DOHH2 (cell line): ENCODE data around the gene TMEM229B.

Experiments used
- H3F3A ChIP-seq: fragments of 200-600 bp; sonication (generic), shearing (Covaris generic); 2 replicates; pipeline ENCODE4 v1.6.0; 2016; ENCODE audit warnings: antibody characterized with exemption, mild to moderate bottlenecking; ENCODE audit not compliant: control insufficient read depth, insufficient read depth
- H3K27ac ChIP-seq: fragments of 200-600 bp; sonication (generic); 2 replicates; pipeline ENCODE4 v1.5.1; 2014; ENCODE audit warnings: low read depth, mild to moderate bottlenecking, low read length, moderate library complexity
- H3K27me3 ChIP-seq: fragments of 200-600 bp; sonication (generic); 2 replicates; pipeline ENCODE4 v1.6.1; 2014; ENCODE audit warnings: mild to moderate bottlenecking, low read length, mixed read lengths; ENCODE audit not compliant: control insufficient read depth
- H3K36me3 ChIP-seq: fragments of 200-600 bp; sonication (generic); 2 replicates; pipeline ENCODE4 v1.6.1; 2014; ENCODE audit warnings: mild to moderate bottlenecking, low read length, moderate library complexity, mixed read lengths; ENCODE audit not compliant: control insufficient read depth
- H3K4me1 ChIP-seq: fragments of 200-600 bp; sonication (generic); 2 replicates; pipeline ENCODE4 v1.6.1; 2014; ENCODE audit warnings: mild to moderate bottlenecking, low read length, mixed read lengths; ENCODE audit not compliant: control insufficient read depth
- H3K4me2 ChIP-seq: fragments of 200-600 bp; sonication (generic); 2 replicates; pipeline ENCODE4 v1.6.0; 2014; ENCODE audit warnings: mild to moderate bottlenecking, low read length, moderate library complexity
- H3K4me3 ChIP-seq: fragments of 200-600 bp; sonication (generic); 2 replicates; pipeline ENCODE4 v1.5.1; 2014; ENCODE audit warnings: mild to moderate bottlenecking, low read length, mixed read lengths
- H3K79me2 ChIP-seq: fragments of 200-600 bp; sonication (generic); 2 replicates; pipeline ENCODE4 v1.6.1; 2014; ENCODE audit warnings: mild to moderate bottlenecking, low read length, mixed read lengths; ENCODE audit not compliant: control insufficient read depth
- H3K9me2 ChIP-seq: fragments of 200-600 bp; sonication (generic); replicated peaks from 2 replicates; pipeline ENCODE4 v1.6.1; 2014; ENCODE audit warnings: mild to moderate bottlenecking, low read length, mixed read lengths; ENCODE audit not compliant: control insufficient read depth
- H3K9me3 ChIP-seq: fragments of 200-600 bp; sonication (generic); 2 replicates; pipeline ENCODE4 v1.6.1; 2014; ENCODE audit warnings: antibody characterized with exemption, low read length, mixed read lengths; ENCODE audit not compliant: control insufficient read depth, insufficient read depth
- H4K20me1 ChIP-seq: fragments of 200-600 bp; sonication (generic); 2 replicates; pipeline ENCODE4 v1.6.0; 2014; ENCODE audit warnings: low read depth, mild to moderate bottlenecking, antibody characterized with exemption, low read length, moderate library complexity; ENCODE audit not compliant: control insufficient read depth, insufficient read depth
- EZH2phosphoT487 ChIP-seq: fragments of 200-600 bp; sonication (generic); IDR thresholded peaks from 2 replicates; pipeline ENCODE4 v1.6.1; 2017; ENCODE audit warnings: borderline replicate concordance, mild to moderate bottlenecking, antibody characterized with exemption, low read length, moderate library complexity, mixed read lengths
- TF ChIP-seq, protein P1 (sequence below): fragments of 200-600 bp; sonication (generic); IDR thresholded peaks from one replicate; pipeline ENCODE4 v1.5.1; 2014; ENCODE audit warnings: antibody characterized with exemption, mild to moderate bottlenecking, low read depth, low read length; ENCODE audit not compliant: poor library complexity, severe bottlenecking

TMEM229B gene

DNA sequence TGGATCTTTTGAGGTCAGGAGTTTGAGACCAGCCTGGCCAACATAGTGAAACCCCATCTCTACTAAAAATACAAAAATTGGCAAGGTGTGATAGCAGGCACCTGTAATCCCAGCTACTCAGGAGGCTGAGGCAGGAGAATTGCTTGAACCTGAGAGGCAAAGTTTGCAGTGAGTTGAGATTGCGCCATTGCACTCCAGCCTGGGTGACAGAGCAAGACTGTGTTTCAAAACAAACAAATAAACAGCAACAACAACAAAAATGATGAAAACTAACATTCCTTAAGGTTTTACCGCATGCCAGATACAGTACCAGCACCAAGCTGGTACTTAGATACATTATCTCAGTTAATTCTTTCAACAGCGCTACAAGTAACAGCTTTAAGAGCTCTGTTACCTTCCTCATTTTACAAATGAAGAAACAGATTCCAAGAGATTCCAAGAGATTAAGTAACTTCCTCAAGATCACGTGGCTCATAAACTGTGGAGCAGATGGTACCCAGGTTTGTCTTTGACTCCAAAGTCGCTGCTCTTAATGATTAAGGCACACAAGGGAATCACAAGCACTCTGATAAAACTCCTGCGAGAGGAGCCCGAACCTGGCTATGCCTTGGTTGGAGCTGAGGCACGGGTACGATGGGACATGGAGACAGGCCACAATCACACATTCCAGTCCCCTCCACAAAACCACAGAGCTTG is 58.9 kb downstream of the TMEM229B start:
- H3K27me3 ChIP-seq = peaks cover 21% of the 10 kb centered on the region
- no peak overlapping the region for H3K4me2 ChIP-seq
- no peaks in the 10 kb centered on the region for H3K4me1 ChIP-seq
- no peaks in the 10 kb centered on the region for H3K9me2 ChIP-seq
- H3K79me2 ChIP-seq = no peaks in the 10 kb centered on the region
- H4K20me1 ChIP-seq = no peaks in the 10 kb centered on the region
- no peak for TF ChIP-seq EZH2phosphoT487
- TF ChIP-seq, protein P1, sequence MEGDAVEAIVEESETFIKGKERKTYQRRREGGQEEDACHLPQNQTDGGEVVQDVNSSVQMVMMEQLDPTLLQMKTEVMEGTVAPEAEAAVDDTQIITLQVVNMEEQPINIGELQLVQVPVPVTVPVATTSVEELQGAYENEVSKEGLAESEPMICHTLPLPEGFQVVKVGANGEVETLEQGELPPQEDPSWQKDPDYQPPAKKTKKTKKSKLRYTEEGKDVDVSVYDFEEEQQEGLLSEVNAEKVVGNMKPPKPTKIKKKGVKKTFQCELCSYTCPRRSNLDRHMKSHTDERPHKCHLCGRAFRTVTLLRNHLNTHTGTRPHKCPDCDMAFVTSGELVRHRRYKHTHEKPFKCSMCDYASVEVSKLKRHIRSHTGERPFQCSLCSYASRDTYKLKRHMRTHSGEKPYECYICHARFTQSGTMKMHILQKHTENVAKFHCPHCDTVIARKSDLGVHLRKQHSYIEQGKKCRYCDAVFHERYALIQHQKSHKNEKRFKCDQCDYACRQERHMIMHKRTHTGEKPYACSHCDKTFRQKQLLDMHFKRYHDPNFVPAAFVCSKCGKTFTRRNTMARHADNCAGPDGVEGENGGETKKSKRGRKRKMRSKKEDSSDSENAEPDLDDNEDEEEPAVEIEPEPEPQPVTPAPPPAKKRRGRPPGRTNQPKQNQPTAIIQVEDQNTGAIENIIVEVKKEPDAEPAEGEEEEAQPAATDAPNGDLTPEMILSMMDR = no peak
- H3K9me3 ChIP-seq = no peaks in the 10 kb centered on the region
- no peaks in the 10 kb centered on the region for H3K36me3 ChIP-seq
- no peaks in the 10 kb centered on the region for H3F3A ChIP-seq
- no peak overlapping the region for H3K27ac ChIP-seq
- no peak overlapping the region for H3K4me3 ChIP-seq

- Histone ChIP-seq H3F3A (no peaks in the 10 kb centered on the region), H3K4me3 (no peak overlapping the region), H3K27ac (no peak overlapping the region), H3K4me2 (no peak overlapping the region), H3K79me2 (no peaks in the 10 kb centered on the region), H3K36me3 (no peaks in the 10 kb centered on the region), H3K27me3 (peaks cover 13% of the 10 kb centered on the region; the same call in 1 of the 2 replicates), H3K4me1 (no peaks in the 10 kb centered on the region), H4K20me1 (no peaks in the 10 kb centered on the region), H3K9me2 (no peaks in the 10 kb centered on the region), H3K9me3 (no peaks in the 10 kb centered on the region)
- TF ChIP-seq, protein P1 = no peak
- TF ChIP-seq EZH2phosphoT487 = no peak
Measured at GRCh38 chr14:67428501-67429031, 60.0 kb downstream of the TMEM229B start.

GRCh38 chr14:67426983-67427606 is 61.4 kb downstream of the TMEM229B start:
- no peaks in the 10 kb centered on the region for H3K36me3 ChIP-seq
- no peaks in the 10 kb centered on the region for H3K9me3 ChIP-seq
- no peaks in the 10 kb centered on the region for H3K9me2 ChIP-seq
- no peaks in the 10 kb centered on the region for H3K79me2 ChIP-seq
- H3F3A ChIP-seq = no peaks in the 10 kb centered on the region
- no peak overlapping the region for H3K4me3 ChIP-seq
- no peak overlapping the region for H3K4me2 ChIP-seq
- H3K27ac ChIP-seq = no peak overlapping the region
- peaks cover 2% of the 10 kb centered on the region; the same call in 1 of the 2 replicates for H3K27me3 ChIP-seq
- TF ChIP-seq, protein P1 = peak; percentile 71
- TF ChIP-seq EZH2phosphoT487 = no peak
- no peaks in the 10 kb centered on the region for H3K4me1 ChIP-seq
- H4K20me1 ChIP-seq = no peaks in the 10 kb centered on the region
